ENCODE data around the gene SERPINB6. TPM values are rescaled to one million over a fixed set of nuclear protein-coding genes. Genes with fewer than 3 reads are reported as not detected.

Gene SERPINB6
- total and polyA plus RNA-seq, 9 of the 15 experiments (the other 6 are each of a cell fraction or from before 2014, with no cell fraction given): 86.6 to 211 (median 143) TPM

GRCh38 chr6:2951728-2952127 is 19.6 kb downstream of the SERPINB6 start:
- DNase-seq (ENCODE audit: extremely low read depth in 1 of 4, low spot score in 3 of 4) (no peak), FAIRE-seq (peak; percentile 26), ATAC-seq (no peak)
- peak in 1 of 3 experiments; percentile 69 for TF ChIP-seq YY1 (IDR thresholded peaks at IDR 0.05; ENCODE audit: borderline replicate concordance in 1 of 3, control insufficient read depth in 1 of 3, extremely low read depth in 1 of 3, insufficient read depth in 3 of 3, insufficient read length in 1 of 3, insufficient replicate concordance in 2 of 3, low read depth in 1 of 3, low read length in 2 of 3)
- TF ChIP-seq ZNF592 (IDR thresholded peaks at IDR 0.05): no peak
- no peak for TF ChIP-seq BRD9 (IDR thresholded peaks at IDR 0.05; ENCODE audit: low read depth, partially characterized antibody)
- no peak for TF ChIP-seq HDAC2 (IDR thresholded peaks at IDR 0.05)
- TF ChIP-seq GABPA (tag; conservative IDR thresholded peaks at IDR 0.05; ENCODE audit: low read depth): 0 out of 2 replicates have a peak, but pooled peaks have one; percentile 12
- TF ChIP-seq VEZF1 (CRISPR knock-in tag; IDR thresholded peaks at IDR 0.05): peak; percentile 64
- no peak for TF ChIP-seq SRF (CRISPR knock-in tag; IDR thresholded peaks at IDR 0.05)
- peak; percentile 70 for TF ChIP-seq ETV1 (tag; conservative IDR thresholded peaks at IDR 0.05; ENCODE audit: low read depth)
- TF ChIP-seq ELF1 (tag; IDR thresholded peaks at IDR 0.05): peak; percentile 15; the same call in 1 of the 2 replicates
- Histone ChIP-seq H3K27ac (ENCODE audit: extremely low read depth, low read depth, low read length) (no peak overlapping the region), H2AFZ (ENCODE audit: low read depth, low read length) (no peak overlapping the region), H3K9me3 (replicated peaks; ENCODE audit: control insufficient read depth, insufficient read depth, low read depth, low read length) (no peaks in the 10 kb centered on the region), H3K4me3 (no peak overlapping the region), H4K20me1 (replicated peaks; ENCODE audit: control insufficient read depth, insufficient read depth, low read length) (no peaks in the 10 kb centered on the region), H3K9me1 (ENCODE audit: control insufficient read depth, insufficient read depth, low read length) (peaks cover 5% of the 10 kb centered on the region), H3K4me2 (ENCODE audit: insufficient read depth, low read length) (no peak overlapping the region), H3K79me2 (ENCODE audit: control insufficient read depth, insufficient read depth, low read length) (no peaks in the 10 kb centered on the region), H3K27me3 (ENCODE audit: control insufficient read depth in 2 of 2, insufficient read depth in 2 of 2, low read length in 2 of 2) (no peaks in the 10 kb centered on the region), H3K4me1 (replicated peaks in 1 of 2; ENCODE audit: control insufficient read depth in 2 of 2, insufficient read depth in 2 of 2, low read length in 2 of 2) (peaks cover 25 to 26% of the 10 kb centered on the region in 2 experiments), H3K9ac (ENCODE audit: insufficient read depth in 1 of 2, low read depth in 2 of 2, low read length in 2 of 2) (peak overlapping the region in 1 of 2 experiments; percentile 67; a peak in 1 of 4 replicates), H3K36me3 (ENCODE audit: control insufficient read depth, insufficient read depth, low read length) (peaks cover 74% of the 10 kb centered on the region)
- no TSS peak for BruUV-seq (replicated peaks)
- in situ Hi-C loops (cut with MboI): no loop called here
- POLR2A ChIA-PET: interaction anchor here (0.6 to 3.6 kb wide), 9 partner anchors 8 to 160 kb away, joined by 3 to 12 read pairs (median 6); partner anchors contain the start of genes SERPINB1 and SERPINB6
- intact Hi-C loops (cut with micrococcal nuclease): loop anchor here (1.0 kb wide), 1 partner anchor 38 kb away; no protein-coding TSS in a partner anchor
- WGBS (ENCODE audit: insufficient coverage, low coverage, missing lambda C conversion rate): 55% methylated on average over 7 of the region's 8 CpGs
- CTCF ChIA-PET (ENCODE audit: low intra/inter-chr PET ratio): interaction anchor here (0.6 to 3.3 kb wide), 7 partner anchors 11 to 213 kb away, joined by 3 to 39 read pairs (median 5); no protein-coding TSS in a partner anchor

All from K562 (cell line).